GM12878 (cell line): ENCODE measurements around the gene KIZ. TPM values are rescaled to one million over a fixed set of nuclear protein-coding genes. Genes with fewer than 3 reads are reported as not detected.

Source experiments
- ATAC-seq: fragments of 200-7000 bp; cut with Tn5 transposase; 3 replicates; pipeline ENCODE4 v1.9.1; 2020; ENCODE audit warnings: mild to moderate bottlenecking, moderate library complexity
- BruUV-seq: library from RNA; stranded (reverse); fragments of 400-500 nt; replicated peaks from 2 replicates; lab custom pipeline; 2021; lab: Mats Ljungman, UMichigan
- CTCF ChIA-PET: fragments of 300-600 bp; sonication (Branson Sonifier 250); formaldehyde crosslinking; extraction: SDS; loops from one replicate; lab custom pipeline; 2021; ENCODE audit warnings: inconsistent platforms; lab: Yijun Ruan, JAX
- POLR2A ChIA-PET: fragments of 350-600 bp; formaldehyde crosslinking; extraction: SDS; loops from one replicate; lab custom pipeline; 2021; ENCODE audit warnings: inconsistent platforms; lab: Charles Lee
- RAD21 ChIA-PET: fragments of 300-600 bp; sonication (Branson Sonifier 250); formaldehyde crosslinking; loops from one replicate; lab custom pipeline; 2023; ENCODE audit warnings: antibody characterized with exemption; ENCODE audit not compliant: unreplicated experiment; lab: Charles Lee
- SMC1A ChIA-PET: fragments of 300-600 bp; sonication (Branson Sonifier 250); formaldehyde crosslinking; loops from one replicate; lab custom pipeline; 2023; ENCODE audit not compliant: unreplicated experiment, uncharacterized antibody; lab: Charles Lee
- DNase-seq: peaks from one replicate; pipeline ENCODE4 v3.0.0-alpha.2; 2011; ENCODE audit warnings: low read depth, low spot score
- FAIRE-seq: peaks from 3 replicates; lab custom pipeline; 2011; peaks lifted over from hg19 to GRCh38; lab: Jason Lieb, UNC
- H2AFZ ChIP-seq: 2 replicates; pipeline ENCODE4 v1.6.0; 2011; ENCODE audit warnings: low read depth, low read length, control low read depth; ENCODE audit not compliant: control insufficient read depth
- H3K27ac ChIP-seq: 2 replicates; pipeline ENCODE4 v1.5.1; 2011; ENCODE audit warnings: control low read depth; ENCODE audit not compliant: control insufficient read depth, insufficient read depth
- H3K27me3 ChIP-seq, 2 experiments: replicated peaks in 1 of 2; 2 replicates each; pipeline versions ENCODE4 v1.6.0 to v1.6.1; 2011; ENCODE audit warnings: low read length in 1 of 2; ENCODE audit not compliant: control insufficient read depth in 2 of 2, insufficient read depth in 2 of 2
- H3K36me3 ChIP-seq, 2 experiments: 2 replicates each; pipeline ENCODE4 v1.5.1; 2011; ENCODE audit warnings: low read length in 1 of 2; ENCODE audit not compliant: control insufficient read depth in 2 of 2, insufficient read depth in 2 of 2
- H3K4me1 ChIP-seq: 2 replicates; pipeline ENCODE4 v1.6.1; 2011; ENCODE audit warnings: mild to moderate bottlenecking, low read length, moderate library complexity, mixed read lengths; ENCODE audit not compliant: control insufficient read depth, insufficient read depth
- H3K4me2 ChIP-seq: 2 replicates; pipeline ENCODE4 v1.6.0; 2011; ENCODE audit warnings: control low read depth; ENCODE audit not compliant: control insufficient read depth, insufficient read depth
- H3K4me3 ChIP-seq: fragments of 200-600 bp; sonication (generic); 2 replicates; pipeline ENCODE4 v1.5.1; 2016
- H3K79me2 ChIP-seq: 2 replicates; pipeline ENCODE4 v1.6.0; 2011; ENCODE audit warnings: low read length; ENCODE audit not compliant: control insufficient read depth, insufficient read depth
- H3K9ac ChIP-seq: 2 replicates; pipeline ENCODE4 v1.8.0; 2011; ENCODE audit warnings: low read length, control low read depth, mixed read lengths; ENCODE audit not compliant: control insufficient read depth, insufficient read depth
- H3K9me3 ChIP-seq: replicated peaks from 3 replicates; pipeline ENCODE4 v1.5.1; 2011; ENCODE audit warnings: mild to moderate bottlenecking, low read length; ENCODE audit not compliant: control insufficient read depth, insufficient read depth
- H4K20me1 ChIP-seq: 2 replicates; pipeline ENCODE4 v1.6.0; 2011; ENCODE audit not compliant: control insufficient read depth, insufficient read depth
- ASH2L ChIP-seq: fragments of 300-600, 200-600 bp; sonication (generic); IDR thresholded peaks from 2 replicates; pipeline ENCODE4 v1.6.1; 2017; ENCODE audit warnings: low read depth, mild to moderate bottlenecking, borderline replicate concordance
- EZH2 ChIP-seq: IDR thresholded peaks from 2 replicates; pipeline ENCODE4 v1.6.1; 2012; ENCODE audit warnings: low read depth, mild to moderate bottlenecking, control low read depth, inconsistent platforms, low read length, borderline replicate concordance; ENCODE audit not compliant: control insufficient read depth
- IRF3 ChIP-seq: fragments of 450-650 bp; IDR thresholded peaks from 2 replicates; pipeline ENCODE4 v1.6.1; 2014; ENCODE audit warnings: mild to moderate bottlenecking
- MAX ChIP-seq: IDR thresholded peaks from 2 replicates; pipeline ENCODE4 v1.6.1; 2012; ENCODE audit warnings: low read depth, low read length, improper control_type of control experiment
- POLR2AphosphoS5 ChIP-seq: IDR thresholded peaks from 2 replicates; pipeline ENCODE4 v1.6.1; 2011; ENCODE audit warnings: mild to moderate bottlenecking, low read length, inconsistent platforms
- SREBF1 ChIP-seq: IDR thresholded peaks from 2 replicates; pipeline ENCODE4 v1.6.1; 2012; ENCODE audit warnings: mild to moderate bottlenecking, low read length
- SRF ChIP-seq, 2 experiments: IDR thresholded peaks; 2 replicates each; pipeline ENCODE4 v1.6.1; 2011; ENCODE audit warnings: low read depth in 2 of 2, low read length in 2 of 2, mild to moderate bottlenecking in 1 of 2, moderate library complexity in 1 of 2
- STAT1 ChIP-seq: fragments of 450-650 bp; conservative IDR thresholded peaks from 2 replicates; pipeline ENCODE4 v1.6.1; 2014; ENCODE audit warnings: antibody characterized with exemption, mild to moderate bottlenecking
- TAF1 ChIP-seq: IDR thresholded peaks from 2 replicates; pipeline ENCODE4 v1.6.1; 2011; ENCODE audit warnings: mild to moderate bottlenecking, low read depth, low read length, borderline replicate concordance
- ZNF274 ChIP-seq: IDR thresholded peaks from one replicate; pipeline ENCODE4 v1.8.0; 2011; ENCODE audit not compliant: insufficient read length, insufficient read depth
- WGBS: methylation state at CpG from one replicate; pipeline ENCODE4 v1.1.6; 2016; ENCODE audit warnings: low lambda C conversion rate; ENCODE audit not compliant: insufficient replicate concordance, insufficient coverage; ENCODE audit errors: missing lambda C conversion rate; 5-methylcytosine and 5-hydroxymethylcytosine counted together
- in situ Hi-C: fragments of 300-500 bp; cut with MboI; formaldehyde crosslinking; loops from 9 replicates; pipeline ENCODE4 v1.14.3; 2018; ENCODE audit warnings: mixed read lengths
- intact Hi-C: fragments of 100-400 bp; cut with micrococcal nuclease; formaldehyde crosslinking; loops from one replicate; pipeline ENCODE4 v1.14.2; 2022; ENCODE audit not compliant: unreplicated experiment
- polyA plus RNA-seq, 11 experiments: library from polyadenylated mRNA; depleted of rRNA in 4 of 11; unstranded in 6 of 11; stranded (reverse) in 5 of 11; fragments of >200 nt; fragmentation: Nextera tagmentation in 4 of 11; fragmentation: Illumina TruSeq in 1 of 11; extraction: Ambion mirVana in 4 of 11; extraction: Trizol in 1 of 11; gene quantifications; 1 replicate in 1 of 11; 2 replicates in 10 of 11; pipeline versions ENCODE4 v1.2.1 to v1.2.3, GENCODE V29; 2011 to 2016; ENCODE audit warnings: inconsistent platforms in 2 of 11, missing spikeins in 2 of 11, low read depth in 1 of 11
- total RNA-seq, 4 experiments: library from RNA; depleted of rRNA in 3 of 4; stranded (reverse); fragments of >200 nt in 3 of 4; fragmentation: Illumina TruSeq in 1 of 4; extraction: Trizol in 1 of 4; gene quantifications; 2 replicates each; pipeline versions ENCODE4 v1.2.1 to v1.2.3, GENCODE V29; 2013 to 2021

The KIZ gene
- total and polyA plus RNA-seq, 10 of the 15 experiments (the other 5 are each of a cell fraction or from before 2014, with no cell fraction given) = 2.7 to 11.0 (median 7.3) TPM

GRCh38 chr20:21077809-21078345 is 48.0 kb upstream of the KIZ start:
- no peak for FAIRE-seq

More at GRCh38 chr20:21077809-21078345, 48.0 kb upstream of the KIZ start:
- Histone ChIP-seq H3K79me2 (no peaks in the 10 kb centered on the region), H3K27me3 (0 out of 4 replicates have a peak, but pooled peaks cover 0 to 2% of the 10 kb centered on the region in 2 experiments), H2AFZ (no peak overlapping the region), H3K4me2 (no peak overlapping the region), H3K4me1 (peaks cover 10% of the 10 kb centered on the region; the same call in 1 of the 2 replicates), H4K20me1 (no peaks in the 10 kb centered on the region), H3K9me3 (no peaks in the 10 kb centered on the region), H3K9ac (no peak overlapping the region), H3K27ac (no peak overlapping the region), H3K4me3 (no peak overlapping the region), H3K36me3 (no peaks in the 10 kb centered on the region)
- no peak for DNase-seq
- intact Hi-C loops = no loop called here
- BruUV-seq = no TSS peak
- ChIA-PET POLR2A (no interaction called here), CTCF (no interaction called here), SMC1A (no interaction called here), RAD21 (no interaction called here)
- no peak for ATAC-seq
- TF ChIP-seq POLR2AphosphoS5 (no peak), ZNF274 (no peak), EZH2 (no peak), SREBF1 (no peak), ASH2L (no peak), TAF1 (no peak), IRF3 (no peak), SRF (IDR thresholded peaks at IDR 0.05; ENCODE audit: low read depth in 2 of 2, low read length in 2 of 2) (no peak), MAX (no peak), STAT1 (no peak)
- WGBS = 10% methylated on average over 4 of the region's 4 CpGs
- in situ Hi-C loops = no loop called here
